IMR-90 (cell line): ENCODE data around the gene ENOX1. TPM values are rescaled to one million over a fixed set of nuclear protein-coding genes. Genes with fewer than 3 reads are reported as not detected.

Source experiments
- ATAC-seq: fragments of 200-7000 bp; cut with Tn5 transposase; 2 replicates; pipeline ENCODE4 v1.9.1; 2020; ENCODE audit warnings: low read depth, mild to moderate bottlenecking, moderate library complexity
- BruUV-seq: library from RNA; stranded (reverse); fragments of 400-500 nt; replicated peaks from 2 replicates; lab custom pipeline; 2021; lab: Mats Ljungman, UMichigan
- CTCF ChIA-PET: fragments of 300-600 bp; formaldehyde crosslinking; extraction: SDS; loops from one replicate; lab custom pipeline; 2021; ENCODE audit warnings: antibody characterized with exemption; lab: Yijun Ruan, JAX
- POLR2A ChIA-PET: fragments of 300-600 bp; sonication (Branson Sonifier 250); formaldehyde crosslinking; loops from one replicate; lab custom pipeline; 2022; ENCODE audit warnings: antibody characterized with exemption; ENCODE audit not compliant: unreplicated experiment; lab: Charles Lee
- DNase-seq: peaks from one replicate; pipeline ENCODE4 v3.0.0; 2013
- H2AFZ ChIP-seq: replicated peaks from 2 replicates; pipeline ENCODE3; 2013; ENCODE audit warnings: low read length, mild to moderate bottlenecking; ENCODE audit not compliant: poor library complexity
- H2AK5ac ChIP-seq: 2 replicates; pipeline ENCODE4 v1.6.1; 2013; ENCODE audit warnings: low read depth, low read length, inconsistent platforms
- H2AK9ac ChIP-seq: replicated peaks from 2 replicates; pipeline ENCODE3; 2013; ENCODE audit warnings: mild to moderate bottlenecking, low read depth, low read length, moderate library complexity; ENCODE audit not compliant: poor library complexity
- H2BK120ac ChIP-seq: 2 replicates; pipeline ENCODE4 v1.6.1; 2013; ENCODE audit warnings: low read depth, low read length, inconsistent platforms
- H2BK15ac ChIP-seq: 3 replicates; pipeline ENCODE4 v1.6.1; 2013; ENCODE audit warnings: low read depth, low read length, inconsistent platforms
- H2BK20ac ChIP-seq: 2 replicates; pipeline ENCODE4 v1.6.1; 2013; ENCODE audit warnings: low read depth, mild to moderate bottlenecking, inconsistent platforms, low read length, moderate library complexity
- H2BK5ac ChIP-seq: 2 replicates; pipeline ENCODE4 v1.6.1; 2013; ENCODE audit warnings: mild to moderate bottlenecking, low read depth, low read length, inconsistent platforms; ENCODE audit not compliant: poor library complexity, severe bottlenecking
- H3K14ac ChIP-seq: replicated peaks from 2 replicates; pipeline ENCODE4 v1.6.1; 2013; ENCODE audit warnings: low read depth, low read length, inconsistent platforms
- H3K18ac ChIP-seq: 2 replicates; pipeline ENCODE4 v1.6.1; 2013; ENCODE audit warnings: low read depth, low read length, control low read depth
- H3K23ac ChIP-seq: 2 replicates; pipeline ENCODE4 v1.6.1; 2013; ENCODE audit warnings: low read depth, low read length, inconsistent platforms
- H3K27ac ChIP-seq: 2 replicates; pipeline ENCODE4 v1.5.1; 2013; ENCODE audit warnings: mild to moderate bottlenecking, control low read depth, low read length; ENCODE audit not compliant: insufficient read depth
- H3K27me3 ChIP-seq: 2 replicates; pipeline ENCODE4 v1.6.1; 2013; ENCODE audit warnings: low read length; ENCODE audit not compliant: control insufficient read depth, insufficient read depth
- H3K36me3 ChIP-seq: 2 replicates; pipeline ENCODE4 v1.6.1; 2013; ENCODE audit warnings: low read length, mixed read lengths; ENCODE audit not compliant: control insufficient read depth, insufficient read depth
- H3K4ac ChIP-seq: 2 replicates; pipeline ENCODE4 v1.6.1; 2013; ENCODE audit warnings: low read depth, low read length, inconsistent platforms
- H3K4me1 ChIP-seq: 2 replicates; pipeline ENCODE4 v1.6.1; 2013; ENCODE audit warnings: low read length, mixed read lengths; ENCODE audit not compliant: control insufficient read depth, insufficient read depth
- H3K4me2 ChIP-seq: 2 replicates; pipeline ENCODE4 v1.6.1; 2013; ENCODE audit warnings: low read depth, mild to moderate bottlenecking, control low read depth, low read length, moderate library complexity
- H3K4me3 ChIP-seq: 2 replicates; pipeline ENCODE4 v1.5.1; 2013; ENCODE audit warnings: low read depth, mild to moderate bottlenecking, control low read depth, low read length, moderate library complexity; ENCODE audit not compliant: insufficient read depth
- H3K56ac ChIP-seq: 2 replicates; pipeline ENCODE4 v1.6.1; 2013; ENCODE audit warnings: low read length, inconsistent platforms; ENCODE audit not compliant: insufficient read depth; ENCODE audit errors: extremely low read depth
- H3K79me1 ChIP-seq, 2 experiments: 2 replicates each; pipeline ENCODE4 v1.6.1; 2013; ENCODE audit warnings: low read length in 2 of 2, inconsistent platforms in 1 of 2, low read depth in 1 of 2
- H3K9ac ChIP-seq: 2 replicates; pipeline ENCODE4 v1.6.1; 2013; ENCODE audit warnings: low read depth, low read length, control low read depth
- H3K9me1 ChIP-seq: 2 replicates; pipeline ENCODE4 v1.6.1; 2013; ENCODE audit warnings: low read length, inconsistent platforms; ENCODE audit not compliant: insufficient read depth
- H3K9me3 ChIP-seq: 2 replicates; pipeline ENCODE4 v1.6.1; 2013; ENCODE audit warnings: low read length; ENCODE audit not compliant: control insufficient read depth, insufficient read depth
- H4K20me1 ChIP-seq: 2 replicates; pipeline ENCODE4 v1.6.1; 2013; ENCODE audit warnings: low read length, inconsistent platforms; ENCODE audit not compliant: insufficient read depth
- H4K5ac ChIP-seq: 2 replicates; pipeline ENCODE4 v1.6.1; 2013; ENCODE audit warnings: mild to moderate bottlenecking, low read depth, low read length, control low read depth
- H4K8ac ChIP-seq, 2 experiments: 2 replicates each; pipeline ENCODE4 v1.6.1; 2013; ENCODE audit warnings: low read depth in 2 of 2, low read length in 2 of 2, control low read depth in 1 of 2, inconsistent platforms in 1 of 2
- H4K91ac ChIP-seq: 2 replicates; pipeline ENCODE4 v1.6.1; 2013; ENCODE audit warnings: low read depth, low read length, inconsistent platforms; ENCODE audit not compliant: insufficient read depth
- BHLHE40 ChIP-seq: fragments of 150-350 bp; IDR thresholded peaks from 2 replicates; pipeline ENCODE4 v1.6.1; 2016; ENCODE audit warnings: mild to moderate bottlenecking, low read depth, low read length
- CEBPB ChIP-seq: IDR thresholded peaks from 2 replicates; pipeline ENCODE4 v1.6.1; 2012; ENCODE audit warnings: low read depth, low read length, improper control_type of control experiment
- CHD1 ChIP-seq: IDR thresholded peaks from 2 replicates; pipeline ENCODE4 v1.6.1; 2012; ENCODE audit warnings: low read depth, low read length, improper control_type of control experiment
- FOS ChIP-seq: fragments of 150-350 bp; IDR thresholded peaks from 2 replicates; pipeline ENCODE4 v1.6.1; 2016; ENCODE audit warnings: low read depth, low read length
- MAFK ChIP-seq: IDR thresholded peaks from 2 replicates; pipeline ENCODE4 v1.6.1; 2012; ENCODE audit warnings: low read depth, low read length, improper control_type of control experiment
- MAZ ChIP-seq: IDR thresholded peaks from 2 replicates; pipeline ENCODE4 v1.6.1; 2012; ENCODE audit warnings: low read depth, mild to moderate bottlenecking, low read length, improper control_type of control experiment, moderate library complexity, borderline replicate concordance
- MXI1 ChIP-seq: IDR thresholded peaks from 2 replicates; pipeline ENCODE4 v1.6.1; 2012; ENCODE audit warnings: low read depth, mild to moderate bottlenecking, low read length, moderate library complexity, borderline replicate concordance
- NFE2L2 ChIP-seq: fragments of 150-350 bp; IDR thresholded peaks from 2 replicates; pipeline ENCODE4 v1.6.1; 2016; ENCODE audit warnings: low read depth, mild to moderate bottlenecking, low read length
- POLR2A ChIP-seq: IDR thresholded peaks from 2 replicates; pipeline ENCODE4 v1.6.1; 2012; ENCODE audit warnings: mild to moderate bottlenecking, low read depth, low read length
- RAD21 ChIP-seq: IDR thresholded peaks from 2 replicates; pipeline ENCODE4 v1.6.1; 2012; ENCODE audit warnings: low read length, improper control_type of control experiment
- RCOR1 ChIP-seq: IDR thresholded peaks from 2 replicates; pipeline ENCODE4 v1.6.1; 2012; ENCODE audit warnings: mild to moderate bottlenecking, low read length, improper control_type of control experiment; ENCODE audit not compliant: insufficient replicate concordance
- RFX5 ChIP-seq: IDR thresholded peaks from 2 replicates; pipeline ENCODE4 v1.8.0; 2012; ENCODE audit warnings: low read depth, mild to moderate bottlenecking, low read length, moderate library complexity
- SMC3 ChIP-seq: fragments of 150-350 bp; IDR thresholded peaks from 2 replicates; pipeline ENCODE4 v1.6.1; 2016; ENCODE audit warnings: low read depth, mild to moderate bottlenecking, antibody characterized with exemption, low read length, moderate library complexity
- WGBS, 2 experiments: methylation state at CpG; one replicate each; pipeline versions ENCODE4 v1.1.5 to v1.1.7; 2013; ENCODE audit warnings: missing lambda C conversion rate in 2 of 2; ENCODE audit not compliant: insufficient read length in 1 of 2; ENCODE audit errors: extremely low coverage in 2 of 2; 5-methylcytosine and 5-hydroxymethylcytosine counted together
- dilution Hi-C: fragments of 300-500 bp; cut with HindIII; formaldehyde crosslinking; loops from one replicate; pipeline ENCODE4 v1.14.3; 2018; ENCODE audit warnings: low sequenced_read_pairs; ENCODE audit not compliant: unreplicated experiment
- in situ Hi-C: fragments of 300-500 bp; cut with MboI; formaldehyde crosslinking; loops from 3 replicates; pipeline ENCODE4 v1.14.3; 2019; ENCODE audit warnings: low sequenced_read_pairs, inconsistent platforms, mixed read lengths
- intact Hi-C: fragments of 100-400 bp; cut with micrococcal nuclease; formaldehyde crosslinking; loops from 2 replicates; pipeline ENCODE4 v1.10.0; 2022
- polyA plus RNA-seq, 3 experiments: library from polyadenylated mRNA; depleted of rRNA; stranded (reverse); fragments of >200 nt; gene quantifications; 2 replicates each; pipeline ENCODE4 v1.2.3, GENCODE V29; 2012; ENCODE audit warnings: low replicate concordance in 1 of 3
- total RNA-seq: library from RNA; depleted of rRNA; stranded (reverse); fragments of >200 nt; gene quantifications from 2 replicates; pipeline ENCODE4 v1.2.3, GENCODE V29; 2012
- TF ChIP-seq, protein P1 (sequence below): fragments of 150-350 bp; IDR thresholded peaks from 2 replicates; pipeline ENCODE4 v1.6.1; 2017; ENCODE audit warnings: mild to moderate bottlenecking, antibody characterized with exemption, low read length, low read depth
- TF ChIP-seq, protein P2 (sequence below): conservative IDR thresholded peaks from 2 replicates; pipeline ENCODE4 v1.5.1; 2012; ENCODE audit warnings: mild to moderate bottlenecking, low read depth, low read length, improper control_type of control experiment
- TF ChIP-seq, protein P3 (sequence below): fragments of 150-350 bp; IDR thresholded peaks from 2 replicates; pipeline ENCODE4 v1.6.1; 2016; ENCODE audit warnings: low read depth, mild to moderate bottlenecking, low read length, moderate library complexity, borderline replicate concordance

The ENOX1 gene
- total and polyA plus RNA-seq, 2 of the 4 experiments (the other 2 are of a cell fraction) = 0.99 to 1.3 TPM

DNA sequence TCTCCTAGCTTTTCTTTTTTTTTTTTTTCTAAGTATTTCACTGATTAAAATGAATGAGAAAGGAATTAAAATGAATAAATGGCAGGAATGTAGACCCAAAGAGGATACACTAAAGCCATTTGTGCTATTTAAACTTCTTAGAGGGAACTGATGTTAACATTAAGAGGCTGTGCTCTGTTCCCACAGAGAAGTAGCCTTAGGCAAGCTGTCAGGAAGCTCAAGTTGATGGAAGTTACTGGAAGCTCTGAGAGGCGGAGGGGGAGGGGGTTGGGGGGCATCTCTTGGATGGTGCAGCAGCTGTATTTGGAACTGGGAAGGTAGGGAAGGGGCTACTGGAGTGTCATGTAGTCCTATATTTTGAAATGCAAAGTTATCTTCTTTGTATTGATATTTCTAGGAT is 595.2 kb downstream of the ENOX1 start:
- intact Hi-C loops = no loop called here
- ATAC-seq = no peak
- no peak overlapping the region for H2BK120ac ChIP-seq
- dilution Hi-C loops = no loop called here
- no TSS peak for BruUV-seq
- in situ Hi-C loops = no loop called here
- H3K14ac ChIP-seq = no peak overlapping the region
- H2BK20ac ChIP-seq = no peak overlapping the region
- no peak overlapping the region for H2AK9ac ChIP-seq
- no peak overlapping the region for H4K8ac ChIP-seq
- H3K56ac ChIP-seq = no peak overlapping the region
- no peaks in the 10 kb centered on the region for H3K36me3 ChIP-seq
- no peak overlapping the region for H2AFZ ChIP-seq
- TF ChIP-seq NFE2L2 (no peak), MAFK (no peak), RFX5 (no peak), CHD1 (no peak), BHLHE40 (no peak), RCOR1 (no peak), SMC3 (no peak), POLR2A (no peak), RAD21 (no peak), MAZ (no peak), CEBPB (no peak), FOS (no peak), MXI1 (no peak)
- TF ChIP-seq, protein P1, sequence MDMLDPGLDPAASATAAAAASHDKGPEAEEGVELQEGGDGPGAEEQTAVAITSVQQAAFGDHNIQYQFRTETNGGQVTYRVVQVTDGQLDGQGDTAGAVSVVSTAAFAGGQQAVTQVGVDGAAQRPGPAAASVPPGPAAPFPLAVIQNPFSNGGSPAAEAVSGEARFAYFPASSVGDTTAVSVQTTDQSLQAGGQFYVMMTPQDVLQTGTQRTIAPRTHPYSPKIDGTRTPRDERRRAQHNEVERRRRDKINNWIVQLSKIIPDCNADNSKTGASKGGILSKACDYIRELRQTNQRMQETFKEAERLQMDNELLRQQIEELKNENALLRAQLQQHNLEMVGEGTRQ = no peak
- TF ChIP-seq, protein P2, sequence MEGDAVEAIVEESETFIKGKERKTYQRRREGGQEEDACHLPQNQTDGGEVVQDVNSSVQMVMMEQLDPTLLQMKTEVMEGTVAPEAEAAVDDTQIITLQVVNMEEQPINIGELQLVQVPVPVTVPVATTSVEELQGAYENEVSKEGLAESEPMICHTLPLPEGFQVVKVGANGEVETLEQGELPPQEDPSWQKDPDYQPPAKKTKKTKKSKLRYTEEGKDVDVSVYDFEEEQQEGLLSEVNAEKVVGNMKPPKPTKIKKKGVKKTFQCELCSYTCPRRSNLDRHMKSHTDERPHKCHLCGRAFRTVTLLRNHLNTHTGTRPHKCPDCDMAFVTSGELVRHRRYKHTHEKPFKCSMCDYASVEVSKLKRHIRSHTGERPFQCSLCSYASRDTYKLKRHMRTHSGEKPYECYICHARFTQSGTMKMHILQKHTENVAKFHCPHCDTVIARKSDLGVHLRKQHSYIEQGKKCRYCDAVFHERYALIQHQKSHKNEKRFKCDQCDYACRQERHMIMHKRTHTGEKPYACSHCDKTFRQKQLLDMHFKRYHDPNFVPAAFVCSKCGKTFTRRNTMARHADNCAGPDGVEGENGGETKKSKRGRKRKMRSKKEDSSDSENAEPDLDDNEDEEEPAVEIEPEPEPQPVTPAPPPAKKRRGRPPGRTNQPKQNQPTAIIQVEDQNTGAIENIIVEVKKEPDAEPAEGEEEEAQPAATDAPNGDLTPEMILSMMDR = no peak
- TF ChIP-seq, protein P3, sequence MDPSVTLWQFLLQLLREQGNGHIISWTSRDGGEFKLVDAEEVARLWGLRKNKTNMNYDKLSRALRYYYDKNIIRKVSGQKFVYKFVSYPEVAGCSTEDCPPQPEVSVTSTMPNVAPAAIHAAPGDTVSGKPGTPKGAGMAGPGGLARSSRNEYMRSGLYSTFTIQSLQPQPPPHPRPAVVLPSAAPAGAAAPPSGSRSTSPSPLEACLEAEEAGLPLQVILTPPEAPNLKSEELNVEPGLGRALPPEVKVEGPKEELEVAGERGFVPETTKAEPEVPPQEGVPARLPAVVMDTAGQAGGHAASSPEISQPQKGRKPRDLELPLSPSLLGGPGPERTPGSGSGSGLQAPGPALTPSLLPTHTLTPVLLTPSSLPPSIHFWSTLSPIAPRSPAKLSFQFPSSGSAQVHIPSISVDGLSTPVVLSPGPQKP = no peak
- H4K20me1 ChIP-seq = no peaks in the 10 kb centered on the region
- ChIA-PET CTCF (no interaction called here), POLR2A (no interaction called here)
- H3K4me2 ChIP-seq = no peak overlapping the region
- H3K9me1 ChIP-seq = no peaks in the 10 kb centered on the region
- no peak overlapping the region for H4K91ac ChIP-seq
- no peak overlapping the region for H3K4ac ChIP-seq
- no peaks in the 10 kb centered on the region for H3K4me1 ChIP-seq
- H2AK5ac ChIP-seq = no peak overlapping the region
- H3K9ac ChIP-seq = no peak overlapping the region
- H3K27me3 ChIP-seq = peaks cover 2% of the 10 kb centered on the region; the same call in 1 of the 2 replicates
- H3K9me3 ChIP-seq = no peaks in the 10 kb centered on the region
- no peak overlapping the region for H3K4me3 ChIP-seq
- no peaks in the 10 kb centered on the region for H3K79me1 ChIP-seq
- H3K27ac ChIP-seq = no peak overlapping the region
- H3K23ac ChIP-seq = no peak overlapping the region
- H2BK15ac ChIP-seq = no peak overlapping the region
- no peak overlapping the region for H2BK5ac ChIP-seq
- H4K5ac ChIP-seq = no peak overlapping the region
- H3K18ac ChIP-seq = no peak overlapping the region
- DNase-seq = no peak
- WGBS, 2 experiments = 100% methylated on average over 1 of the region's 1 CpG; no CpG with 5 or more reads in 1 of the 2 experiments
